HCT116 (cell line): ENCODE measurements around the gene PLCD1. TPM values are rescaled to one million over a fixed set of nuclear protein-coding genes. Genes with fewer than 3 reads are reported as not detected.

Source experiments
- ATAC-seq: fragments of 200-7000 bp; cut with Tn5 transposase; 2 replicates; pipeline ENCODE4 v1.9.1; 2020; ENCODE audit warnings: mild to moderate bottlenecking, moderate library complexity
- BruUV-seq: library from RNA; stranded (reverse); fragments of 400-500 nt; replicated peaks from 2 replicates; lab custom pipeline; 2021; lab: Mats Ljungman, UMichigan
- CTCF ChIA-PET: fragments of 300-600 bp; sonication (Branson Sonifier 250); formaldehyde crosslinking; loops from one replicate; lab custom pipeline; 2021; ENCODE audit warnings: antibody characterized with exemption; lab: Charles Lee
- POLR2A ChIA-PET: fragments of 300-600, 350-600 bp; sonication (Branson Sonifier 250); formaldehyde crosslinking; loops from one replicate; lab custom pipeline; 2021; ENCODE audit warnings: antibody characterized with exemption; lab: Charles Lee
- RAD21 ChIA-PET, 2 experiments: fragments of 300-600 bp; sonication (Branson Sonifier 250); formaldehyde crosslinking; loops; one replicate each; lab custom pipeline; 2023; ENCODE audit warnings: low total read pairs in 2 of 2; ENCODE audit not compliant: uncharacterized antibody in 2 of 2, unreplicated experiment in 2 of 2, low non-redundant PET in 1 of 2; lab: Charles Lee
- DNase-seq: peaks from one replicate; pipeline ENCODE4 v3.0.0-alpha.2; 2010; ENCODE audit warnings: low read depth, low spot score
- H2AFZ ChIP-seq: fragments of 200-600 bp; shearing (Covaris generic), sonication (generic); 2 replicates; pipeline ENCODE4 v1.6.1; 2017; ENCODE audit warnings: low read depth, mixed run types, mixed read lengths, antibody characterized with exemption, low read length; ENCODE audit not compliant: poor library complexity, severe bottlenecking
- H3K27ac ChIP-seq: 2 replicates; pipeline ENCODE4 v1.5.1; 2012; ENCODE audit warnings: low read depth, low read length
- H3K27me3 ChIP-seq: fragments of 200-600 bp; sonication (generic); 2 replicates; pipeline ENCODE4 v1.6.1; 2016; ENCODE audit warnings: mixed run types, low read length, mixed read lengths; ENCODE audit not compliant: insufficient read depth
- H3K36me3 ChIP-seq, 2 experiments: fragments of 200-500 bp in 1 of 2; fragments of 200-600 bp in 1 of 2; sonication (Bioruptor generic) in 1 of 2; sonication (generic) in 1 of 2; 2 replicates each; pipeline versions ENCODE4 v1.5.1 to v1.6.1; 2014 to 2016; ENCODE audit warnings: low read length in 2 of 2, inconsistent platforms in 1 of 2, mixed read lengths in 1 of 2, mixed run types in 1 of 2; ENCODE audit not compliant: insufficient read depth in 2 of 2, control insufficient read depth in 1 of 2
- H3K4me1 ChIP-seq, 2 experiments: fragments of 200-600 bp in 1 of 2; sonication (generic) in 1 of 2; 2 replicates each; pipeline versions ENCODE4 v1.5.1 to v1.6.1; 2012 to 2017; ENCODE audit warnings: low read length in 2 of 2, inconsistent platforms in 1 of 2, mild to moderate bottlenecking in 1 of 2, mixed read lengths in 1 of 2, mixed run types in 1 of 2, moderate library complexity in 1 of 2; ENCODE audit not compliant: insufficient read depth in 2 of 2, control insufficient read depth in 1 of 2
- H3K4me2 ChIP-seq: fragments of 200-600 bp; sonication (generic); 2 replicates; pipeline ENCODE4 v1.6.1; 2017; ENCODE audit warnings: mixed run types, low read length, mixed read lengths
- H3K4me3 ChIP-seq, 2 experiments: fragments of 200-600 bp in 1 of 2; sonication (generic) in 1 of 2; replicated peaks in 1 of 2; 2 replicates each; pipeline ENCODE4 v1.5.1; 2011 to 2016; ENCODE audit warnings: low read length in 2 of 2, control low read depth in 1 of 2, low read depth in 1 of 2, mild to moderate bottlenecking in 1 of 2, mixed read lengths in 1 of 2, mixed run types in 1 of 2
- H3K79me2 ChIP-seq: fragments of 200-600 bp; sonication (generic); 2 replicates; pipeline ENCODE4 v1.6.1; 2017; ENCODE audit warnings: mild to moderate bottlenecking, mixed run types, low read length, moderate library complexity, mixed read lengths; ENCODE audit not compliant: insufficient read depth
- H3K9ac ChIP-seq: fragments of 200-600 bp; sonication (generic); 2 replicates; pipeline ENCODE4 v1.6.1; 2016; ENCODE audit warnings: low read length, mixed read lengths
- H3K9me2 ChIP-seq: fragments of 200-600 bp; sonication (generic), shearing (Covaris generic); 2 replicates; pipeline ENCODE4 v1.6.1; 2017; ENCODE audit warnings: mixed run types, mild to moderate bottlenecking, moderate library complexity; ENCODE audit not compliant: insufficient read depth
- H3K9me3 ChIP-seq, 2 experiments: fragments of 200-500 bp in 1 of 2; fragments of 200-600 bp in 1 of 2; sonication (Bioruptor generic) in 1 of 2; sonication (generic) in 1 of 2; 2 replicates each; pipeline ENCODE4 v1.6.1; 2014 to 2017; ENCODE audit warnings: low read length in 2 of 2, mixed read lengths in 2 of 2, inconsistent platforms in 1 of 2, low read depth in 1 of 2, mild to moderate bottlenecking in 1 of 2, mixed run types in 1 of 2, moderate library complexity in 1 of 2; ENCODE audit not compliant: control insufficient read depth in 1 of 2, insufficient read depth in 1 of 2
- H4K20me1 ChIP-seq: fragments of 200-600 bp; sonication (generic), shearing (Covaris generic); 2 replicates; pipeline ENCODE4 v1.6.1; 2017; ENCODE audit warnings: mixed run types, mild to moderate bottlenecking, moderate library complexity; ENCODE audit not compliant: insufficient read depth
- ATF3 ChIP-seq: IDR thresholded peaks from 2 replicates; pipeline ENCODE4 v1.6.1; 2012
- CTCF ChIP-seq, 3 experiments: fragments of 200-600 bp in 1 of 3; sonication (generic) in 1 of 3; IDR thresholded peaks in 2 of 3; conservative IDR thresholded peaks in 1 of 3; 2 replicates each; pipeline ENCODE4 v1.5.1; 2012 to 2017; ENCODE audit warnings: low read depth in 2 of 3, low read length in 2 of 3, antibody characterized with exemption in 1 of 3, borderline replicate concordance in 1 of 3, control low read depth in 1 of 3, mild to moderate bottlenecking in 1 of 3, mixed read lengths in 1 of 3, mixed run types in 1 of 3, moderate library complexity in 1 of 3; ENCODE audit not compliant: insufficient read depth in 1 of 3
- EGR1 ChIP-seq: IDR thresholded peaks from 2 replicates; pipeline ENCODE4 v1.6.1; 2012; ENCODE audit warnings: low read depth
- ELF1 ChIP-seq: IDR thresholded peaks from 2 replicates; pipeline ENCODE4 v1.6.1; 2012; ENCODE audit warnings: low read depth, borderline replicate concordance
- EZH2 ChIP-seq: fragments of 200-600 bp; sonication (generic); IDR thresholded peaks from 2 replicates; pipeline ENCODE4 v1.6.1; 2017; ENCODE audit warnings: antibody characterized with exemption, mixed run types
- EZH2phosphoT487 ChIP-seq: fragments of 200-600 bp; IDR thresholded peaks from 2 replicates; pipeline ENCODE4 v1.6.1; 2018; ENCODE audit warnings: antibody characterized with exemption, borderline replicate concordance
- FOSL1 ChIP-seq: IDR thresholded peaks from 2 replicates; pipeline ENCODE4 v1.6.1; 2012; ENCODE audit warnings: low read depth
- JUND ChIP-seq: IDR thresholded peaks from 2 replicates; pipeline ENCODE4 v1.6.1; 2012
- MAX ChIP-seq: IDR thresholded peaks from 2 replicates; pipeline ENCODE4 v1.6.1; 2012
- POLR2A ChIP-seq: IDR thresholded peaks from 2 replicates; pipeline ENCODE4 v1.7.0; 2011; ENCODE audit warnings: borderline replicate concordance; ENCODE audit not compliant: insufficient read depth, insufficient read length; ENCODE audit errors: extremely low read depth
- POLR2AphosphoS5 ChIP-seq: IDR thresholded peaks from 2 replicates; pipeline ENCODE4 v1.6.1; 2011; ENCODE audit warnings: mild to moderate bottlenecking, low read depth, low read length, moderate library complexity
- RAD21 ChIP-seq: IDR thresholded peaks from 2 replicates; pipeline ENCODE4 v1.6.1; 2012; ENCODE audit warnings: low read depth, mild to moderate bottlenecking
- REST ChIP-seq: IDR thresholded peaks from 2 replicates; pipeline ENCODE4 v1.6.1; 2012; ENCODE audit warnings: low read depth
- SIN3A ChIP-seq: IDR thresholded peaks from 2 replicates; pipeline ENCODE4 v1.6.1; 2012; ENCODE audit warnings: low read depth
- SP1 ChIP-seq: IDR thresholded peaks from 2 replicates; pipeline ENCODE4 v1.6.1; 2012; ENCODE audit warnings: low read depth
- SRF ChIP-seq: IDR thresholded peaks from 2 replicates; pipeline ENCODE4 v1.6.1; 2012; ENCODE audit warnings: low read depth
- TCF7L2 ChIP-seq: IDR thresholded peaks from 2 replicates; pipeline ENCODE4 v1.7.0; 2011; ENCODE audit warnings: borderline replicate concordance, inconsistent platforms; ENCODE audit not compliant: insufficient read depth, insufficient read length; ENCODE audit errors: extremely low read depth
- YY1 ChIP-seq: IDR thresholded peaks from 2 replicates; pipeline ENCODE4 v1.6.1; 2011; ENCODE audit warnings: low read length, low read depth, moderate library complexity, mild to moderate bottlenecking; ENCODE audit not compliant: insufficient replicate concordance; ENCODE audit errors: extremely low read depth
- ZBTB33 ChIP-seq: IDR thresholded peaks from 2 replicates; pipeline ENCODE4 v1.6.1; 2011; ENCODE audit warnings: mild to moderate bottlenecking, low read length, moderate library complexity; ENCODE audit not compliant: insufficient replicate concordance; ENCODE audit errors: extremely low read depth
- ZNF274 ChIP-seq: fragments of 200-500 bp; sonication (Bioruptor generic); IDR thresholded peaks from 2 replicates; pipeline ENCODE4 v1.6.1; 2014; ENCODE audit warnings: mild to moderate bottlenecking, low read depth, low read length, inconsistent platforms
- intact Hi-C: fragments of 100-400 bp; cut with micrococcal nuclease; formaldehyde crosslinking; loops from 2 replicates; pipeline ENCODE4 v1.10.0; 2022
- total RNA-seq: library from RNA; stranded (reverse); gene quantifications from one replicate; pipeline ENCODE4 v1.2.1, GENCODE V29; 2021; ENCODE audit not compliant: unreplicated experiment

PLCD1 gene
- total RNA-seq, 1 experiment from 2014 or later: 15.9 TPM

- no peaks in the 10 kb centered on the region for H3K27me3 ChIP-seq
- no peaks in the 10 kb centered on the region for H3K36me3 ChIP-seq
- H3K9ac ChIP-seq: no peak overlapping the region
- TF ChIP-seq POLR2A (no peak), ZNF274 (no peak), JUND (no peak), EZH2phosphoT487 (no peak), FOSL1 (no peak), SP1 (no peak), EGR1 (no peak), REST (no peak), SRF (no peak), ELF1 (no peak), TCF7L2 (no peak), CTCF (IDR thresholded peaks at IDR 0.05 in 2 of 3, conservative IDR thresholded peaks at IDR 0.05 in 1 of 3; ENCODE audit: borderline replicate concordance in 1 of 3, insufficient read depth in 1 of 3, low read depth in 2 of 3, low read length in 2 of 3) (no peak), ATF3 (no peak), RAD21 (no peak), ZBTB33 (no peak), POLR2AphosphoS5 (no peak), EZH2 (no peak), YY1 (no peak), MAX (no peak), SIN3A (no peak)
- TF ChIP-seq, all 23 proteins: peak for 0
- intact Hi-C loops: loop anchor here (5.0 kb wide), 1 partner anchor 681 kb away; no protein-coding TSS in a partner anchor
- Histone ChIP-seq H3K27ac (no peak overlapping the region), H3K4me1 (peaks cover 0 to under 1% of the 10 kb centered on the region in 2 experiments; a peak in 1 of 4 replicates), H3K4me2 (no peak overlapping the region), H4K20me1 (no peaks in the 10 kb centered on the region), H3K9me2 (no peaks in the 10 kb centered on the region), H3K4me3 (no peak overlapping the region), H2AFZ (no peak overlapping the region), H3K9me3 (no peaks in the 10 kb centered on the region), H3K79me2 (no peaks in the 10 kb centered on the region)
- CTCF ChIA-PET: interaction anchor here (1.9 to 2.7 kb wide), 2 partner anchors 14 to 16 kb away, joined by 5 to 10 read pairs; no protein-coding TSS in a partner anchor
- DNase-seq: no peak
- ATAC-seq: no peak
- POLR2A ChIA-PET: no interaction called here
- no TSS peak for BruUV-seq
- RAD21 ChIA-PET: no interaction called here
These were observed 48.1 kb downstream of the PLCD1 start for GRCh38 chr3:37981348-37981664.
